CD4-positive, alpha-beta T cell (primary cell): ENCODE data around the gene PWWP2B. TPM values are rescaled to one million over a fixed set of nuclear protein-coding genes. Genes with fewer than 3 reads are reported as not detected.

Experiments used
- ATAC-seq: fragments of 200-7000 bp; cut with Tn5 transposase; one replicate; pipeline ENCODE4 v1.10.0; 2022; ENCODE audit warnings: mild to moderate bottlenecking; ENCODE audit not compliant: poor library complexity
- CTCF ChIA-PET: fragments of 350-600 bp; sonication (Branson Sonifier 250); formaldehyde crosslinking; loops from one replicate; lab custom pipeline; 2021; ENCODE audit warnings: antibody characterized with exemption, inconsistent platforms; lab: Charles Lee
- POLR2A ChIA-PET: fragments of 350-600 bp; sonication (Branson Sonifier 250); formaldehyde crosslinking; loops from one replicate; lab custom pipeline; 2021; ENCODE audit warnings: antibody characterized with exemption, inconsistent platforms; lab: Charles Lee
- DNase-seq, 14 experiments: peaks; one replicate each; pipeline ENCODE4 v3.0.0-alpha.2; 2013 to 2020; ENCODE audit warnings: mixed read lengths in 2 of 14
- H3K27ac ChIP-seq, 2 donors: one replicate each; pipeline versions ENCODE4 v1.5.1 to v1.7.0; 2013; ENCODE audit warnings: low read length in 2 of 2, low read depth in 1 of 2, mild to moderate bottlenecking in 1 of 2
- H3K27me3 ChIP-seq, 2 experiments: 1 replicate in 1 of 2; 2 replicates in 1 of 2; pipeline versions ENCODE4 v1.6.1 to v1.7.0; 2013; ENCODE audit warnings: low read length in 2 of 2, control low read depth in 1 of 2, mild to moderate bottlenecking in 1 of 2, moderate library complexity in 1 of 2; ENCODE audit not compliant: insufficient read depth in 2 of 2, control insufficient read depth in 1 of 2
- H3K36me3 ChIP-seq: one replicate; pipeline ENCODE4 v1.6.1; 2013; ENCODE audit warnings: low read length, control low read depth; ENCODE audit not compliant: insufficient read depth
- H3K4me1 ChIP-seq: one replicate; pipeline ENCODE4 v1.6.1; 2013; ENCODE audit warnings: low read length, control low read depth; ENCODE audit not compliant: insufficient read depth
- H3K4me3 ChIP-seq: one replicate; pipeline ENCODE4 v1.5.1; 2013; ENCODE audit warnings: mild to moderate bottlenecking, low read length, moderate library complexity
- H3K9me3 ChIP-seq, 2 experiments: 1 replicate in 1 of 2; 2 replicates in 1 of 2; pipeline versions ENCODE4 v1.6.1 to v1.7.0; 2013; ENCODE audit warnings: low read length in 2 of 2, mild to moderate bottlenecking in 2 of 2, control low read depth in 1 of 2, moderate library complexity in 1 of 2; ENCODE audit not compliant: control insufficient read depth in 1 of 2, insufficient read depth in 1 of 2
- H3K27ac Mint-ChIP-seq: one replicate; pipeline ENCODE4 v1.8.0; 2020; ENCODE audit warnings: mixed read lengths
- H3K27me3 Mint-ChIP-seq: one replicate; pipeline ENCODE4 v1.8.0; 2021; ENCODE audit warnings: mixed read lengths
- H3K36me3 Mint-ChIP-seq: one replicate; pipeline ENCODE4 v1.8.0; 2021; ENCODE audit warnings: low read depth, mixed read lengths
- H3K4me1 Mint-ChIP-seq: one replicate; pipeline ENCODE4 v1.8.0; 2021; ENCODE audit warnings: low read depth, mixed read lengths
- H3K4me3 Mint-ChIP-seq: one replicate; pipeline ENCODE4 v1.8.0; 2020; ENCODE audit warnings: mild to moderate bottlenecking, mixed read lengths
- H3K9me3 Mint-ChIP-seq: one replicate; pipeline ENCODE4 v1.8.0; 2020; ENCODE audit warnings: mixed read lengths
- CTCF ChIP-seq: fragments of 200-600 bp; IDR thresholded peaks from one replicate; pipeline ENCODE4 v1.8.0; 2022; ENCODE audit warnings: antibody characterized with exemption, mild to moderate bottlenecking
- intact Hi-C, 2 experiments: fragments of 100-400 bp; cut with DNase I in 1 of 2; cut with micrococcal nuclease in 1 of 2; formaldehyde crosslinking; loops; one replicate each; pipeline versions ENCODE4 v1.15.1 to v1.9.0; 2023 to 2025; cut with DNase I, micrococcal nuclease
- total RNA-seq, 174 experiments: library from RNA in 2 of 174; stranded (reverse) in 2 of 174; gene quantifications; one replicate each; pipeline ENCODE4 v1.2.3 and lab custom pipeline; 2021 to 2026

Gene PWWP2B
- total RNA-seq, 2 experiments from 2014 or later = 19.2 to 19.6 TPM

- ChIA-PET POLR2A (interaction anchor here (0.8 to 2.2 kb wide), 9 partner anchors 8 to 217 kb away, joined by 3 to 25 read pairs (median 4); partner anchors contain the start of gene PWWP2B), CTCF (interaction anchor here (1.2 to 1.8 kb wide), 2 partner anchors 26 to 49 kb away, joined by 4 read pairs; partner anchors contain the start of gene PWWP2B)
- Mint-ChIP-seq H3K4me1 (peaks cover 62% of the 10 kb centered on the region), H3K27ac (peak overlapping the region; percentile 94), H3K9me3 (no peaks in the 10 kb centered on the region), H3K27me3 (no peaks in the 10 kb centered on the region), H3K36me3 (no peaks in the 10 kb centered on the region), H3K4me3 (peak overlapping the region; percentile 78)
- DNase-seq (peak; percentile 43 to 88 (median 62)), ATAC-seq (peak; percentile 49)
- no peaks in the 10 kb centered on the region for H3K9me3 ChIP-seq
- intact Hi-C loops = loop anchor here in 1 of 2 experiments (1.0 kb wide), 1 partner anchor 51 kb away; no protein-coding TSS in a partner anchor
- no peaks in the 10 kb centered on the region for H3K27me3 ChIP-seq
- no peaks in the 10 kb centered on the region for H3K36me3 ChIP-seq
- TF ChIP-seq CTCF = peak; percentile 67
- H3K4me3 ChIP-seq = peak overlapping the region; percentile 50
- H3K4me1 ChIP-seq = peaks cover 66% of the 10 kb centered on the region
- peak overlapping the region; percentile 97 for H3K27ac ChIP-seq
Measured at GRCh38 chr10:132446661-132447445, 49.9 kb downstream of the PWWP2B start.

- H3K36me3 ChIP-seq = no peaks in the 10 kb centered on the region
- intact Hi-C loops = loop anchor here in 1 of 2 experiments (1.0 kb wide), 1 partner anchor 51 kb away; no protein-coding TSS in a partner anchor
- peak overlapping the region; percentile 97 for H3K27ac ChIP-seq
- ChIA-PET CTCF (interaction anchor here (1.2 kb wide), 1 partner anchor 50 kb away, joined by 4 read pairs; the partner anchor contains the start of gene PWWP2B), POLR2A (interaction anchor here (0.8 to 2.2 kb wide), 9 partner anchors 9 to 218 kb away, joined by 3 to 25 read pairs (median 4); partner anchors contain the start of gene PWWP2B)
- H3K9me3 ChIP-seq = no peaks in the 10 kb centered on the region
- no peaks in the 10 kb centered on the region for H3K27me3 ChIP-seq
- Mint-ChIP-seq H3K27me3 (no peaks in the 10 kb centered on the region), H3K36me3 (no peaks in the 10 kb centered on the region), H3K27ac (peak overlapping the region; percentile 94), H3K4me3 (peak overlapping the region; percentile 73), H3K9me3 (no peaks in the 10 kb centered on the region), H3K4me1 (peaks cover 65% of the 10 kb centered on the region)
- peak; percentile 71 for ATAC-seq
- peak overlapping the region; percentile 50 for H3K4me3 ChIP-seq
- peaks cover 74% of the 10 kb centered on the region for H3K4me1 ChIP-seq
- TF ChIP-seq CTCF = no peak
- DNase-seq = peak; percentile 46 to 94 (median 74)
Measured at GRCh38 chr10:132447446-132448247, 50.6 kb downstream of the PWWP2B start.

DNA sequence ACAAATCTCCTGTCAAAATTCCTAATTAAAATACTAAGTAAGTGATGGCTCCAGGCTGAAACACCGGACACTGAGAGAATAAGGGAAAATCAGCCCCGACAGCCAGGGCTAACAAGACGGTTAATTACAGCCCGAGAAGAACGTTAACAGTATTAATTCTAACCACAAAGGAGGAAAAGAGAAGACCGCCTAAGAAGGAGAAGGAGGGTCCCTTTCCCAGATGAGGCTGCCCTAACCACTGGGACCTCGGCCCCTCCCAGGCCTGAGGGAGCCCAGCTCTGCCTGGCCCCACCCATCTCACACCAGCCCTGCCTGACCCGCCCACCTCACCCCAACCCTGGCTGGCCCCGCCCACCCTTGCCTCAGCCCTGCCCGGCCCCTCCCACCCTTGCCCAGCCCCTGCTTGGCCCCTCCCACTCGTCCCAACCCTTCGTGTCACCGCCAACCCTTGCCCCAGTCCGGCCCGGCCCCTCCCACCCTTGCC lies 51.3 kb downstream of the PWWP2B start:
- Mint-ChIP-seq H3K9me3 (no peaks in the 10 kb centered on the region), H3K27ac (peak overlapping the region; percentile 94), H3K27me3 (no peaks in the 10 kb centered on the region), H3K4me3 (peak overlapping the region; percentile 18), H3K4me1 (peaks cover 68% of the 10 kb centered on the region), H3K36me3 (no peaks in the 10 kb centered on the region)
- no peak for TF ChIP-seq CTCF
- Histone ChIP-seq H3K9me3 (no peaks in the 10 kb centered on the region), H3K4me1 (peaks cover 80% of the 10 kb centered on the region), H3K36me3 (no peaks in the 10 kb centered on the region), H3K27me3 (no peaks in the 10 kb centered on the region), H3K27ac (peak overlapping the region; percentile 97), H3K4me3 (no peak overlapping the region)
- POLR2A ChIA-PET = interaction anchor here (1.4 to 2.2 kb wide), 4 partner anchors 9 to 89 kb away, joined by 3 to 25 read pairs (median 4); partner anchors contain the start of gene PWWP2B
- CTCF ChIA-PET = no interaction called here
- intact Hi-C loops = no loop called here
- DNase-seq = peak in 9 of 14 experiments; percentile 23 to 84 (median 51)
- no peak for ATAC-seq
